HCT116 (cell line): Measurements from ENCODE around the gene EID1.

Experiments
- CEBPB ChIP-seq: IDR thresholded peaks from 2 replicates; pipeline ENCODE4 v1.6.1; 2012; ENCODE audit warnings: low read depth
- EGR1 ChIP-seq: IDR thresholded peaks from 2 replicates; pipeline ENCODE4 v1.6.1; 2012; ENCODE audit warnings: low read depth
- EZH2 ChIP-seq: fragments of 200-600 bp; sonication (generic); IDR thresholded peaks from 2 replicates; pipeline ENCODE4 v1.6.1; 2017; ENCODE audit warnings: antibody characterized with exemption, mixed run types
- EZH2phosphoT487 ChIP-seq: fragments of 200-600 bp; IDR thresholded peaks from 2 replicates; pipeline ENCODE4 v1.6.1; 2018; ENCODE audit warnings: antibody characterized with exemption, borderline replicate concordance
- FOSL1 ChIP-seq: IDR thresholded peaks from 2 replicates; pipeline ENCODE4 v1.6.1; 2012; ENCODE audit warnings: low read depth
- JUND ChIP-seq: IDR thresholded peaks from 2 replicates; pipeline ENCODE4 v1.6.1; 2012
- POLR2A ChIP-seq: IDR thresholded peaks from 2 replicates; pipeline ENCODE4 v1.7.0; 2011; ENCODE audit warnings: borderline replicate concordance; ENCODE audit not compliant: insufficient read depth, insufficient read length; ENCODE audit errors: extremely low read depth
- POLR2AphosphoS5 ChIP-seq: IDR thresholded peaks from 2 replicates; pipeline ENCODE4 v1.6.1; 2011; ENCODE audit warnings: mild to moderate bottlenecking, low read depth, low read length, moderate library complexity
- RAD21 ChIP-seq: IDR thresholded peaks from 2 replicates; pipeline ENCODE4 v1.6.1; 2012; ENCODE audit warnings: low read depth, mild to moderate bottlenecking
- SIN3A ChIP-seq: IDR thresholded peaks from 2 replicates; pipeline ENCODE4 v1.6.1; 2012; ENCODE audit warnings: low read depth
- ZNF274 ChIP-seq: fragments of 200-500 bp; sonication (Bioruptor generic); IDR thresholded peaks from 2 replicates; pipeline ENCODE4 v1.6.1; 2014; ENCODE audit warnings: mild to moderate bottlenecking, low read depth, low read length, inconsistent platforms
- TF ChIP-seq, protein P1 (sequence below), 3 experiments: fragments of 200-600 bp in 1 of 3; sonication (generic) in 1 of 3; IDR thresholded peaks in 2 of 3; conservative IDR thresholded peaks in 1 of 3; 2 replicates each; pipeline ENCODE4 v1.5.1; 2012 to 2017; ENCODE audit warnings: low read depth in 2 of 3, low read length in 2 of 3, antibody characterized with exemption in 1 of 3, borderline replicate concordance in 1 of 3, control low read depth in 1 of 3, mild to moderate bottlenecking in 1 of 3, mixed read lengths in 1 of 3, mixed run types in 1 of 3, moderate library complexity in 1 of 3; ENCODE audit not compliant: insufficient read depth in 1 of 3
- TF ChIP-seq, protein P2 (sequence below): IDR thresholded peaks from 2 replicates; pipeline ENCODE4 v1.6.1; 2012

DNA sequence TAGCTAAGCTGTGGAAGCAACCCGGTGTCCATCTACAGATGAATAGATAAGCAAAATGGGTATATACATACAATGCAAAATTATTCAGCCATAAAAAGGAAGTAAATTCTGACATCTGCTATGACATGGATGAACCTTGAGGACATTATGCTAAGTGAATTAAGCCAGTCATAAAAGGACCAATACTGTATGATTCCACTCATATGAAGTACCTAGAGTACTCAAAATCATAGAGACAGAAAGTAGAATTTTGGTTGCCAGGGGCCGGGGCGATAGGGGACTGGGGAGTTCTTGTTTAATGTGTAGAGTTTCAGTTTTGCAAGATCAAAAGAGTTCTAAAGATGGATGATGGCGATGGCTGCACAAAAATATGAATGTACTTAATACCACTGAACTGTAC lies 10.3 kb downstream of the EID1 start:
- TF ChIP-seq, protein P1, sequence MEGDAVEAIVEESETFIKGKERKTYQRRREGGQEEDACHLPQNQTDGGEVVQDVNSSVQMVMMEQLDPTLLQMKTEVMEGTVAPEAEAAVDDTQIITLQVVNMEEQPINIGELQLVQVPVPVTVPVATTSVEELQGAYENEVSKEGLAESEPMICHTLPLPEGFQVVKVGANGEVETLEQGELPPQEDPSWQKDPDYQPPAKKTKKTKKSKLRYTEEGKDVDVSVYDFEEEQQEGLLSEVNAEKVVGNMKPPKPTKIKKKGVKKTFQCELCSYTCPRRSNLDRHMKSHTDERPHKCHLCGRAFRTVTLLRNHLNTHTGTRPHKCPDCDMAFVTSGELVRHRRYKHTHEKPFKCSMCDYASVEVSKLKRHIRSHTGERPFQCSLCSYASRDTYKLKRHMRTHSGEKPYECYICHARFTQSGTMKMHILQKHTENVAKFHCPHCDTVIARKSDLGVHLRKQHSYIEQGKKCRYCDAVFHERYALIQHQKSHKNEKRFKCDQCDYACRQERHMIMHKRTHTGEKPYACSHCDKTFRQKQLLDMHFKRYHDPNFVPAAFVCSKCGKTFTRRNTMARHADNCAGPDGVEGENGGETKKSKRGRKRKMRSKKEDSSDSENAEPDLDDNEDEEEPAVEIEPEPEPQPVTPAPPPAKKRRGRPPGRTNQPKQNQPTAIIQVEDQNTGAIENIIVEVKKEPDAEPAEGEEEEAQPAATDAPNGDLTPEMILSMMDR (IDR thresholded peaks at IDR 0.05 in 2 of 3, conservative IDR thresholded peaks at IDR 0.05 in 1 of 3; ENCODE audit: borderline replicate concordance in 1 of 3, insufficient read depth in 1 of 3, low read depth in 2 of 3, low read length in 2 of 3): no peak
- TF ChIP-seq RAD21 (no peak), ZNF274 (no peak), POLR2A (no peak), EZH2 (no peak), EZH2phosphoT487 (no peak), SIN3A (no peak), POLR2AphosphoS5 (no peak), FOSL1 (no peak), EGR1 (no peak), CEBPB (no peak), JUND (no peak)
- TF ChIP-seq, protein P2, sequence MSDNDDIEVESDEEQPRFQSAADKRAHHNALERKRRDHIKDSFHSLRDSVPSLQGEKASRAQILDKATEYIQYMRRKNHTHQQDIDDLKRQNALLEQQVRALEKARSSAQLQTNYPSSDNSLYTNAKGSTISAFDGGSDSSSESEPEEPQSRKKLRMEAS: no peak
